Stimulated activated CD4-positive, alpha-beta T cell treated with anti-CD3 and anti-CD28 coated beads, Interleukin-1b, Interleukin-23, amount 100 ng/mL, for 24 hours (primary cell): Measurements from ENCODE around the gene ESR1.
"Not testable (repeated sequence)": the region's sequence is repeated elsewhere in the genome, so short reads cannot be mapped to it uniquely, and the experiment has no call there.

Experiments
- DNase-seq, 4 experiments: peaks; one replicate each; pipeline ENCODE4 v3.0.0-alpha.2; 2020; ENCODE audit warnings: low read depth in 4 of 4, low spot score in 1 of 4

Gene ESR1

DNA sequence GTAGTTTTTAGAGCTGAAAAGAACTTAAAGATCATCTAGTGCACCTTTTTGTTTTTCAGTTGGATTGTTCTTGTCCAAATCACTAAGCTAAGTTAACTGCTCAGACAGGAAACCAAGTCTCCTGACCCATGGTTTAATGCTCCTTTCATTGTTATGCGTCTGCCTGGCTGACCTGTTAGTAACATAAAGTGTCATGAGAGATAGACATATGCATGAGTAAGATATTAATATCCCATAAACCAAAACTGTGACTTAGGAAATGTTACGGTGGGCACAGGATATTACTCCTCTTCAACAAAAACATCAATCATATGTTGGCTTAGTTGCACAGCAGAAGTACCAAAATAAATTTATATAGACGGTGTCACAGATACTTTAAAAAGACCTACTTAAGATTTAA is 84.0 kb downstream of the ESR1 start:
- DNase-seq = no peak

DNA sequence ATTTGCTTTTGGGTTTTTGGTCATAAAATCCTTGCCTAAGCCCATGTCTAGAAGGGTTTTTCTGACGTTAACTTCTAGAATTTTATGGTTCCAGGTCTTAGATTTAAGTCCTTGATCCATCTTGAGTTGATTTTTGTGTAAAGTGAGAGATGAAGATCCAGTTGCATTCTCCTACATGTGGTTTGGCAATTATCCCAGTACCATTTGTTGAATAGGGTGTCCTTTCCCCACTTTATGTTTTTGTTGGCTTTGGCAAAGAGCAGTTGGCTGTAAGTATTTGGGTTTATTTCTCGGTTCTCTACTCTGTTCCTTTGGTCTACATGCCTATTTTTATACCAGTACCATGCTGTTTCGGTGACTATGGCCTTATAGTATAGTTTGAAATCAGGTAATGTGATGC is 86.9 kb downstream of the ESR1 start:
- not testable (repeated sequence) for DNase-seq

DNA sequence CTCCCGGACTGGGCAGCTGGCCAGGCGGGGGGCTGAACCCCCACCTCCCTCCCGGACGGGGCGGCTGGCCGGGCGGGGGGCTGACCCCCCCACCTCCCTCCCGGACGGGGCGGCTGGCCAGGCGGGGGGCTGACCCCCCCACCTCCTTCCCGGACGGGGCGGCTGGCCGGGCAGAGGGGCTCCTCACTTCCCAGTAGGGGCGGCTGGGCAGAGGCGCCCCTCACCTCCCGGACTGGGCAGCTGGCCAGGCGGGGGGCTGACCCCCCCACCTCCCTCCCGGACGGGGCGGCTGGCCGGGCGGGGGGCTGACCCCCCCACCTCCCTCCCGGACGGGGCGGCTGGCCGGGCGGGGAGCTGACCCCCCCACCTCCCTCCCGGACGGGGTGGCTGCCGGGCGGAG is 91.7 kb downstream of the ESR1 start:
- not testable (repeated sequence) for DNase-seq

DNA sequence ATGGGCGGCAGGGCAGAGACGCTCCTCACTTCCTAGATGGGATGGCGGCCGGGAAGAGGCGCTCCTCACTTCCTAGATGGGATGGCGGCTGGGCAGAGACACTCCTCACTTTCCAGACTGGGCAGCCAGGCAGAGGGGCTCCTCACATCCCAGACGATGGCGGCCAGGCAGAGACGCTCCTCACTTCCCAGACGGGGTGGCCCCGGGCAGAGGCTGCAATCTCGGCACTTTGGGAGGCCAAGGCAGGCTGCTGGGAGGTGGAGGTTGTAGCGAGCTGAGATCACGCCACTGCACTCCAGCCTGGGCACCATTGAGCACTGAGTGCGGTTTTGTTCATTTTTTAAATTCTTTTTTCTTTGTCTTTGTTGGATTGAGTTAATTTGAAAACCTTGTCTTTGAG is 92.3 kb downstream of the ESR1 start:
- not testable (repeated sequence) for DNase-seq

DNA sequence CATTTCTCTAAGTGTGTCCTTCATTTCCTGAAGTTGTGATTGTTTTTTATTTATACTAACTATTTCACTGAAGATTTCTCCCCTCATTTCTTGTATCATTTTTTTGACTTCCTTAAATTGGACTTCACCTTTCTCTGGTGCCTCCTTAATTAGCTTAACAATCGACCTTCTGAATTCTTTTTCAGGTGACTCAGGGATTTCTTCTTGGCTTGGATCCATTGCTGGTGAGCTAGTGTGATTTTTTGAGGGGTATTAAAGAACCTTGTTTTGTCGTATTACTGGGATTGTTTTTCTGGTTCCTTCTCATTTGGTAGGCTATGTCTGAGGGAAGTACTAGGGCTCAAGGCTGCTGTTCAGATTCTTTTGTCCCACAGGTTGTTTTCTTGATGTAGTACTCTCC is 92.8 kb downstream of the ESR1 start:
- DNase-seq = no peak

DNA sequence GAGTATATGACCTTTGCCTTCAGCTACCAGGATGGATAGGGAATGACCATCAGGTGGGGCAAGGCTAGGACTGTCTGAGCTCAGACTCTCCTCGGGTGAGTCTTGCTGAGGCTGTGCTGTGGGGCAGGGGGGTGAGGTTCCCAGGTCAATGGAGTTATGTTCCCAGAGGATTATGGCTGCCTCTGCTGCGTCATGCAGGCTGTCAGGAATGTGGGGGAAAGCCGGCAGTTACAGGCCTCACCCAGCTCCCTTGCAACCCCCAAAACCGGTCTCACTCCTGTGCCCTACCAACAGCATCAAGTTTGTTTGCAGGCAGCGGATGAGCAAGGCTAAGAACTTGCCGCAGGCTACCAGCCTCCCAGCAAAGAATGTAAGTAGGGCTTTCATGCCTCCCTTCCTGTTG is 93.5 kb downstream of the ESR1 start:
- no peak for DNase-seq

DNA sequence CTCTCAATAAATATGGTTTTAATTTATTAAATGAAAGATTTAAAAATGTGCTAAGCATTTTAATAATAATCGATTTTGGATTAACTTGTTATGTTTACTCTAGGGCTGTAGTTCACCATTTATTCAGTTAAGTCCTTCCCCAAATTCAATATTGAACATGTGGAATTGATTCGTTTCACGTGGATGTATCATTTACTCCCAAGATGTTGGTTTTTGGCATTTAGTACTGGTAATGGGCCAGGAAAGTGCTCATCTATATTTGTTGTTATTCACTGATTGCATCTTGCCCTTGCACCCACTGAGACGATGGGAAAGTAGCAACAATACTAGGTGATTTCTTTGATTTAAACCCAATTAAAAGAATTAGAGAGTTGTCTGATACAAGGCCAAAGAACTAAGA is 97.1 kb downstream of the ESR1 start:
- DNase-seq = no peak

DNA sequence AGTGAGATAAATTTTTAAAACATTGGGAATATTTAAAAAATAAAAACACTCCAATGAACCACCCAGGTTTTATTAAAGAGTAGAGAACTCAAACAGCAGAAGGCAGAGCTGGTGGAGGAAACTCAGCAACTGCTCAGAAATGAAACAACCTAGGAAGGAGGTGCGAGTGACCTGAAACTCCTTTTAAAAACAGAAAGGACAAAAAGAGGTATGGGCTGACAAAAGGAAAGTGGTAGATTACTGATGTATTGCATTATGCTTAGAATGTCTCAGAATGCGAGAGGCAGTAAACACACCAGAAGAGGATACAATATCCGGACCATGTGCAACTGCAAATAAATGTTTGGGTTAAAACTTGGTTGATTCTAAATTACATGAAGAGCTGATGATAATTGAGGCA is 97.6 kb downstream of the ESR1 start:
- no peak for DNase-seq

DNA sequence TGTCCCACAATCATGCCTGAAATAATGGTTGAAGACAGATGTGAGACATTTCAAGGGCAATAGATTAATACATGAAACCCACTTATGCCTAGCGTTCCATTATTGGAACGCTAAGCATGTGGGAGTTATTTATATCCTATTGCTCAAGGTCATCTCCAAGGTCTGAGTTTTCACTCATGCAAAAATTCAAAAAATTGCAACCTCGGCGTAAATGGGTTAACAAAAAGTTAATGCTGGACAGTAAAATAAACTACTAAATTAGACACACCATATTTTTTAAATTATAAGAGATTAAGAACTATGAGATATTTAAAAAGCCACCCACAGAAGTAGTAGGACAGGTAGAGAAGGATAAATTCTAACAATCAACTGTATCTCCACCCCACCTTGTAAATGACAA is 98.4 kb downstream of the ESR1 start:
- no peak for DNase-seq

DNA sequence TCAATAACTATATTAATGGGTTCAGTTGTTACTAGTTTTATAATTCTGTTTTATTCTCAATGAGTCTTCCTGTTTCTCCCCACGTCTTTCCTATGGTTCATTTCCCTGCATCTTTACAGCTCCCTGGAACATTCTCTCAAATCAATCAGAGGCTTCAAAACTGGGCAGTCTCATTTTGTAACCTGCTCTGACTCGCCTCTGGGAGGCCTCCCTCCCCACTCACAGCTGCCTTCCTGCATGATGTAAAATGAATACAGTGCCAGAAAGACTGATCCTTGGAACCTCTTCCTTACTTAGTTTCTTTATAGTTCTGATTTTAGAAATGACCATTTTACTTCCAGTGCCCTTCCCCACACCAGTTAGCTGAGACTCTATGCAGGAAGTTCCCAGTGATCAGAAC is 103.9 kb downstream of the ESR1 start:
- DNase-seq = no peak

DNA sequence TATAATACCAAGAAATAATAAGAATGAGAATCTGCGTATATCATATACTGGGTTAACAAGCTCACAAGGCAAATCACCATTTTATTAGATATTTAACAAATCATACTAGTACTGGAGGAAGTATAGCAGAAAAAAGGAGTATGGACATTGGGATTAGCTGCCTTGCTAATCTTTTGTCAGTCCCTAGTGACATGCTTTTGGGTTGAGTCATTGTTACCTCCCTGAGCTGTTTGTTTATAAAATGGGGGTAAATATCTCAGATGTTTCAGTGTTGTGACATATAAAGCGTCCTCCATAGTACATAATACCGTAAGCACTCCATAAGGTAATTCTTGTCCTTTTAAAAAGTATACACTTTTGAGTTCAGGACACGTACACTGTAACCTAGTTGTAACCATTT is 107.0 kb downstream of the ESR1 start:
- DNase-seq = no peak

DNA sequence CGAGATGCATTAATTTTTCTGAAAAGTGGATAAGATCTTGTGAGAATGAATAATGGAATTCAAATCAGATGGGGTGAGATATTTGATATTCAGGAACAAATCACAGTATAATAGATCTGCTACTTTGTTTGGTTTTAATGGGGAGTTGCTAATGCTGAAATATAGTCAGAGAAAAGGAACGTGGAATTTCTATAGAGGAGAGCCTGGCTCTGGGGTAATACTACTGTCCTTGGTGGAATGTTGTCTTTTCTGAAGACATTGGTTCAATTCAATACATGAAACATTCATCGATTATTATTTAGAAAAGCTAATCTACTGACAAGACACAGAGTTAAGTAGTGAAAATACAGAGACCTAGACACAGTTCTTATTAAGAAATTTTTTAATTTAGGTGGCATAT is 108.6 kb downstream of the ESR1 start:
- DNase-seq = no peak

DNA sequence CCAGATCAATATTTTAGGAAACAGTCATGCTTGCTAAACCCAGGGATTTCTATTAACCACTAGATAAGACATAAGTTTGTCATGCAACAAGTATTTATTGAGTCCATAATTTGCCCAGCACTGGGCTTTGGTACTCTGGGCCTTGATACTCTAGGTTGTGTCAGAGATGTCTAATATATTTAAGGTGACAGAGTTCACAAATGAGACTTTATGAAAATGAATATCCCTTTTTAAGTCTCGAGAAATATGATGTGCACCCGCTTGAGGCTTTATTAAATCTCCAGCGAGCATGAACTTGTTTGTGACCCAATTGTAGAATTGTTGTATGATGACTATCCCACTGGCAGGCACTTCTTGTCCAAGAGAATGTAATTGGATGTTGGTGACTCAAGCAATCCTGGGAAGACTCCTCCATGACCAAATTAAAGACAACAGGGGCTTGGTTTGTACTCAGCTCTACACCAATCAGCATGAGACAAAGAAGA is 109.2 kb downstream of the ESR1 start:
- no peak for DNase-seq

DNA sequence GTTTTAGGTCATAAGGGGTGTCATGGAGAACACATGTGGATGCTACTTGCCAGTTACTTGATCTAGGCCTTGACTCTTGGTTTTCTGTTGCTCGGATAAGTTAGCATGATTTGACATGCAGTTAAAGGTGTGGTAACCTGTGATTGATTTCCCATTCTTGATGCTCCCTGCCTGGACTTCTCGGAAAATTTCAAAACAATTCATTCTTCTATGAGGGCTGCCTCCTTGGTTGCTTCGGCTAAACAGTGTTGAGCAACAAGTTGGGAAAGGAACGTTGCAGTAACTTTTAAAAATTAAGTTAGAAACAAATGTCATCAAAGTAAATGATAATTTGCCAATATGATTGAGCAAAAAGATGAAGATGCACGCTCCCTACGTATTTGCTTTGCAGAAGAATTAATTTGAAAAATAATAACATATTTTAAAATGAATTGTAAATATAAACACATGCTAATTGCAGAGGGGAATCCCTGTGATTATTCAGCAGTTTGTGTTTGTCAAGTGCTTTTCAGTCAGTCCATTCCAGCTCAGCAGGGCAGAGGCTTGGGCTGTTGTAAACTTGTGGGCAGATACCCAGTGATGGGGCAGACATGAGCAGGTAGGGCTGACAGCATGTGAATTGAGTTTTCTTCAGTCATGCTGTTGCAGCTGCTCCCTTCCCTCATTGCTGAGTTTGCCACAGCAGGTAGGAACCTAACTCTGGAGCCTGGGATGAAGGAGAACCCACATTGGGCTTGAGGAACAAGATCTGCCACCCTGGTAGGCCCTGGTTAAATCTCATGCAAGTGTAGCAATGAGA is 110.2 kb downstream of the ESR1 start:
- DNase-seq = no peak

DNA sequence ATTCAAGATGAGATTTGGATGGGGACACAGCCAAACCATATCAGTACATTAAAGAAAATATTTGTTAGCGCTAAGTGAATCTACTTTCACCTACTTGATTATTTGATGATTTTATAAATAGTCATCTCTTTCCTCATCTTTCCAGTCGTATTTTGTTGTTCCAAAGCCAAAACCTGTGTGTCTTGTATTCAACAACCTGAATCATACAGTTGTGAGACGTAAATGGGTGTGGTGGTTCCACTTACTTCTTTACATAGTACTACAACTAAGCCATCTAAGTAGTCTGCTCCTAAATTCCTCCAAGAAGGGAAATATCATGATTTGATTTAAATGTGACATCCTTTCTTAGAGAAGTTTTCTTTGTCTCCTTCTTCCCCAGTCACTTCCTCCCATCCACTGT is 132.8 kb downstream of the ESR1 start:
- DNase-seq = no peak

DNA sequence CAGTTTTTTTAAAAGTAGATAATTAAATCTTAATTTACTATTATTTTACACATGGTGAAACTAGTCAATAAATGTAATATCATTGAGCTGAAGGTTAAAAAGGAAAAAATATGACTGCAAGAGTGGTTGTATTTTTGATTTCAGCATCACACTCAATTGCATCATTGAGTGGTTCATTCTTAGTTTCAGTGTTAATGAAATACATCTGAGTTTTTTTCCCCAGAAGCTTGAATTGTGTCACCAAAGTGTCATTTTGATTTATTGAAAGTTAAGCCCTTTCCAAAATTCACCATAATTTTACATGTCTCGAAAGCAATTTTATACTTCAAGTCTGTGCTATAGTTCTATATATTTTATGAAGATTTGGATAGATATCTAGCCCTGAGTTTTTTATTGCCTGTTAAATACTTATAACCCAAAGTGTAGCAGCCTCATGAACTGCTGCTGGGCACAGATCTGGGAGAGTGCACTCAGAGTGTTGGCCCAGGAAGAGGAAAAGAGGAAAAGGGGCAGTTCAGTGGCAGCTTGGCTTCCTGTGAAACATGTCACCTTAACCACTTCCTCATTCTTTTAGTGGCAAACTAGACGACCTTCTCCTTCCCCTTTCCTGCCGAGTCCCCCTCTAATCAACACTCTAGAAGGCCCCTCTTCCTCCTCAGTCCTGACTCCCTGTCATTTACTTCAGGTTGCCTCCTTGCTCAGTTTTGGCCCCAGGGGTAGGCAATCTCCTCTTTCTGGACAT is 140.7 kb downstream of the ESR1 start:
- no peak for DNase-seq

DNA sequence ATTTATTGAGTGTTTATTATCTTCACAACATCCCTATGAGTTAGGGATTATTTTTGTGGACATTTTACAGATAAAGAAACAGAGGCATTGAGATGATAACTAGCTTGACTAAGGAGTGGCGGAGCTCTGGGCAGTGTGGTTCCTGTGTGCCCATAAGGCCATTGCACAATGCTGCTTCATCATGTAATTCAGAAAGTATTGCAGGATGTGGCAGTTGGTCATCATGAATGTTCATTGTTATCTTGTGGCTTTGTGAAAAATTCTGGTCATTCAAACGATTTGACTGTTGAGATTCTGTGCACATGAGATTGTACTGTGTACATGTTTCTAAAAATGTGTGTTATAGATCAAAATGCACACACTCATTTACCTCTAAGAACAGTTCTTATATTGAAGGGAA is 150.8 kb downstream of the ESR1 start:
- no peak for DNase-seq

DNA sequence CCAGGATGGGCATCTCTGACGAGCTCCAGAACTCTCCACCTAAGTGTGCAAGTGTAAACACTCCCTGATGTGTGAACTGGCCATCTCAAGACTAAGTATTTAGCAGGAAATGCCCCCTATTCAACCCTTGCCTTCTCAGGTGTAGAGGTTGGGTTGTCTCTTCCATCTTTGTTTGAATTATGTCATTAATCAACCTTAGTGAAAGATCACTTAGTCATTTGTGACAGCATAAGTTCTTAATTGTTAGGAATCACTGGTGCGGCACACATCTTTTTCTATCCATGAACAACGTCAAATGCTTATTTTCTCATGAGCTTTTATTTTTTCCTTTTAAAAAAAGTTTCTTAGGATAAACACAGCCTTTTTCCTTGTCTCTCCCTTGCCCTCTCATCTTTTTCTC is 151.6 kb downstream of the ESR1 start:
- DNase-seq = no peak

DNA sequence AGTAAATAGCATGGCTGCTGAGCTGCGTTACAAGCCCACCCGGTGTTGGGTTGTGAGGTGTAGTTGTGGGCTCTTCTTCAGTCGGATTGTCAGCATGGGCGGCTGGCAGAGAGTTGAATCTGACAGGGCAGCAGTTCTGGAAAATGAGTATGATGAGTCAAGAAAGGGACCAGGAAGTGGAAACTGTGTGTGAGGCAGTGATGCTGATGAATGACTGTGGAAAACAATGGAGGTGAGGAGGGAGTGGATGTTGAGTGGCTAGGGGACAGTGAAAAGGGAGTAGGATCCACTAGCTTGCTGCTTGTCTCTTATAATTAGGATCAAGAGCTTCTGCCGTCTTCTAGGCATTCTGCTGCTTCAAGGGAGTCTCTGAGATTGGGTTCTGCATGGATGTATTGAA is 154.3 kb downstream of the ESR1 start:
- no peak for DNase-seq

DNA sequence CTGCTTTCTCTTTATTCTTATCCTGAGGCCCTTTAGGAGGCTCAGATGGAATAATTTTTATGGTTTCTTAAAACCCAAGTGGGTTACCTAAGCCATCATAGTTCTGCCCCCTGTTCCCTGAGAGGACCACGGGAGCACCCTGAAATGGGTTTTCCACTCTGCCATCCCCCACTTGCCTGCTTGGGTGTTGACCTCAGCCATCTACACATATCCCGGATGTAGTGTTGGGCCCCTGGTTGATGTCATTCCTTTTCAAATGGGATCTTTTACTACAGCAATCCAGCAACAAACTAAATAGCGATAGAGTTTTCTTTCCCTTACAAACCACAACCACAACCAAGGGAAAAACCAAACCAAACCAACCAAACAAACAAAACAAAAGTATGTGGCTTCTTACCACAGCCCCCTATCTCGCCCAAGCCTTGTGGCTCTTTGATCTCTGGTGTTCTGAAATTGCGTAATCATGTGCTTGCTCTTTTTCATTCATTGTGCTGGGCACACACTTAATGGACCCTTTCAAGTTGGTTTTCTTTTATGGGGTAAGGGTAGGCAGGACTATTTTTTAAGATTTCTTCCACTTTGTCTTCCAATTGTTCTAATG is 154.9 kb downstream of the ESR1 start:
- DNase-seq = no peak

DNA sequence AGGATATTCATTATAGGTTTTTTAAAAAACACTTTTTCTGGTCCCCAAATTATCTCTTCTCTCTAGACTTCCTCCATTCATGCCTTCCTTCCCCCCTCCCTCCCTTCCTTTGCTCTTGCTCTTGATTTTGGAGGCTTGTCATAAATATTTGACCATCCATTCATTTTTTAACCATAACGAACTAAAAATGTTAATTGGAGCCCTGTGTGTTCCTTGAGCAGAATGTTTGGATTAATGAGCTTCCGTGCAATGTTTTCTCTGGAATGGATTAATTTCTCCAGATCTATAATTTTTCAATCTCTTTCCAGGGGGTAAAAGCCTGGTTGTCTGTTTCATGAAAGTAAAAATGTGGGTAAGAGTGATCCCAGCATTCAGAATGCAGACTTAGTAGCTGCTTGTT is 155.5 kb downstream of the ESR1 start:
- DNase-seq = no peak

DNA sequence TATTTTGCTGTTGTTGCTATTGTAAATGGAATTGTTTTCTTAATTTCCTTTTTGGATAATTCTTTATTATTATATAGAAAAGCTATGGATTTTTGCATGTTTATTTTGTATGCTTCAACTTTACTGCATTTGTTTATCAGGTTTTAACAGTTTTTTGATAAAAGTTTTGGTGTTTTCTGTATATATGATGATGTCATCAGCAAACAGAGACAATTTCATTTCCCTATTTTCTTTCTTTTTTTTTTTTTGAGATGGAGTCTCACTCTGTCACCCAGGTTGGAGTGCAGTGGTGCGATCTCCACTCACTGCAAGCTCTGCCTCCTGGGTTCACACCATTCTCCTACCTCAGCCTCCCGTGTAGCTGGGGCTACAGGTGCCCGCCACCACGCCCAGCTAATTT is 156.9 kb downstream of the ESR1 start:
- DNase-seq = not testable (repeated sequence)
